GM18505 (cell line): ENCODE data around the gene DMAC2.
"Not testable (repeated sequence)": the region's sequence is repeated elsewhere in the genome, so short reads cannot be mapped to it uniquely, and the experiment has no call there.

Source experiments
- ATAC-seq: cut with Tn5 transposase; IDR thresholded peaks from one replicate; pipeline ENCODE4 v1.9.1; 2021; ENCODE audit not compliant: unreplicated experiment
- POLR2A ChIP-seq: IDR thresholded peaks from 4 replicates; pipeline ENCODE4 v1.6.1; 2011; ENCODE audit warnings: borderline replicate concordance; ENCODE audit not compliant: insufficient read depth, insufficient read length; ENCODE audit errors: extremely low read depth

DMAC2 gene

GRCh38 chr19:41439441-41440222 lies at the start of gene DMAC2:
TSS of gene DMAC2 (minus strand) at chr19:41439912. CDS start at chr19:41439899, 13 bp downstream.
- peak; percentile 87 for ATAC-seq
- peak; percentile 88 for TF ChIP-seq POLR2A

- ATAC-seq, result not testable (repeated sequence)
These were observed 47.2 kb upstream of the DMAC2 start for GRCh38 chr19:41486953-41487352.

GRCh38 chr19:41484822-41485221 lies 45.1 kb upstream of the DMAC2 start:
- no peak for ATAC-seq

GRCh38 chr19:41480336-41480735 lies 40.6 kb upstream of the DMAC2 start:
- no peak for ATAC-seq
- TF ChIP-seq POLR2A, result no peak

More at GRCh38 chr19:41484822-41485221, 45.1 kb upstream of the DMAC2 start:
- no peak for TF ChIP-seq POLR2A

GRCh38 chr19:41479757-41480191 lies 40.1 kb upstream of the DMAC2 start:
- ATAC-seq, result no peak

GRCh38 chr19:41478875-41479756 lies 39.4 kb upstream of the DMAC2 start:
- no peak for ATAC-seq
- TF ChIP-seq POLR2A, result no peak

More at GRCh38 chr19:41479757-41480191, 40.1 kb upstream of the DMAC2 start:
- TF ChIP-seq POLR2A, result no peak

- TF ChIP-seq POLR2A, result no peak
- ATAC-seq, result no peak
These were observed 38.5 kb upstream of the DMAC2 start for GRCh38 chr19:41478171-41478570.

GRCh38 chr19:41476583-41476982 lies 36.9 kb upstream of the DMAC2 start:
- no peak for TF ChIP-seq POLR2A
- no peak for ATAC-seq

GRCh38 chr19:41463257-41464256 lies 23.8 kb upstream of the DMAC2 start:
- not testable (repeated sequence) for ATAC-seq

GRCh38 chr19:41462497-41462896 lies 22.8 kb upstream of the DMAC2 start:
- no peak for ATAC-seq
- no peak for TF ChIP-seq POLR2A

- TF ChIP-seq POLR2A, result no peak
- ATAC-seq, result no peak
These were observed 17.5 kb upstream of the DMAC2 start for GRCh38 chr19:41457241-41457640.

- no peak for TF ChIP-seq POLR2A
- no peak for ATAC-seq
These were observed 16.7 kb upstream of the DMAC2 start for GRCh38 chr19:41456342-41456918.
